ENCODE results near the gene EPHB4. TPM values are rescaled to one million over a fixed set of nuclear protein-coding genes. Genes with fewer than 3 reads are reported as not detected.

EPHB4 gene
- total and polyA plus RNA-seq, 2 of the 4 experiments (the other 2 are of a cell fraction), result 34.5 to 36.4 TPM

GRCh38 chr7:100759357-100760171 lies 67.8 kb downstream of the EPHB4 start:
- H3K14ac ChIP-seq (replicated peaks; ENCODE audit: low read depth, low read length), result no peak overlapping the region
- intact Hi-C loops (cut with micrococcal nuclease), result no loop called here
- H2BK15ac ChIP-seq (ENCODE audit: low read depth, low read length), result no peak overlapping the region
- no peak overlapping the region for H3K56ac ChIP-seq (ENCODE audit: extremely low read depth, insufficient read depth, low read length)
- H3K23ac ChIP-seq (ENCODE audit: low read depth, low read length), result no peak overlapping the region
- dilution Hi-C loops (cut with HindIII; ENCODE audit: low sequenced_read_pairs, unreplicated experiment), result no loop called here
- H3K36me3 ChIP-seq (ENCODE audit: control insufficient read depth, insufficient read depth, low read length), result no peaks in the 10 kb centered on the region
- H2AK9ac ChIP-seq (replicated peaks; ENCODE audit: low read depth, low read length, poor library complexity), result no peak overlapping the region
- no peaks in the 10 kb centered on the region for H3K9me1 ChIP-seq (ENCODE audit: insufficient read depth, low read length)
- no peak overlapping the region for H3K4me3 ChIP-seq (ENCODE audit: insufficient read depth, low read depth, low read length)
- H3K9ac ChIP-seq (ENCODE audit: low read depth, low read length), result no peak overlapping the region
- no peak overlapping the region for H2BK20ac ChIP-seq (ENCODE audit: low read depth, low read length)
- H3K4ac ChIP-seq (ENCODE audit: low read depth, low read length), result no peak overlapping the region
- no peak overlapping the region for H2AK5ac ChIP-seq (ENCODE audit: low read depth, low read length)
- no peak overlapping the region for H3K18ac ChIP-seq (ENCODE audit: low read depth, low read length)
- H4K8ac ChIP-seq (ENCODE audit: low read depth in 2 of 2, low read length in 2 of 2), result no peak overlapping the region
- H3K4me1 ChIP-seq (ENCODE audit: control insufficient read depth, insufficient read depth, low read length), result no peaks in the 10 kb centered on the region
- H2AFZ ChIP-seq (replicated peaks; ENCODE audit: low read length, poor library complexity), result no peak overlapping the region
- in situ Hi-C loops (cut with MboI; ENCODE audit: low sequenced_read_pairs), result no loop called here
- peaks cover 41% of the 10 kb centered on the region for H3K27me3 ChIP-seq (ENCODE audit: control insufficient read depth, insufficient read depth, low read length)
- WGBS, 2 experiments (ENCODE audit: extremely low coverage in 2 of 2, insufficient read length in 1 of 2), result 90% methylated on average over 4 of the region's 19 CpGs; no CpG with 5 or more reads in 1 of the 2 experiments
- no peak overlapping the region for H4K91ac ChIP-seq (ENCODE audit: insufficient read depth, low read depth, low read length)
- no peak overlapping the region for H2BK5ac ChIP-seq (ENCODE audit: low read depth, low read length, poor library complexity, severe bottlenecking)
- H3K9me3 ChIP-seq (ENCODE audit: control insufficient read depth, insufficient read depth, low read length), result no peaks in the 10 kb centered on the region
- no TSS peak for BruUV-seq (replicated peaks)
- CTCF ChIA-PET, result no interaction called here
- POLR2A ChIA-PET (ENCODE audit: unreplicated experiment), result no interaction called here
- no peak overlapping the region for H3K27ac ChIP-seq (ENCODE audit: insufficient read depth, low read length)
- DNase-seq, result no peak
- no peaks in the 10 kb centered on the region for H3K79me1 ChIP-seq (ENCODE audit: low read depth in 1 of 2, low read length in 2 of 2)
- H4K20me1 ChIP-seq (ENCODE audit: insufficient read depth, low read length), result no peaks in the 10 kb centered on the region
- no peak overlapping the region for H2BK120ac ChIP-seq (ENCODE audit: low read depth, low read length)
- TF ChIP-seq CHD1 (IDR thresholded peaks at IDR 0.05; ENCODE audit: low read depth, low read length) (no peak), SMC3 (IDR thresholded peaks at IDR 0.05; ENCODE audit: low read depth, low read length) (no peak), BHLHE40 (IDR thresholded peaks at IDR 0.05; ENCODE audit: low read depth, low read length) (no peak), FOS (IDR thresholded peaks at IDR 0.05; ENCODE audit: low read depth, low read length) (no peak), NFE2L2 (IDR thresholded peaks at IDR 0.05; ENCODE audit: low read depth, low read length) (no peak), CTCF (conservative IDR thresholded peaks at IDR 0.05; ENCODE audit: low read depth, low read length) (no peak)
- no peak overlapping the region for H4K5ac ChIP-seq (ENCODE audit: low read depth, low read length)
- no peak for ATAC-seq (ENCODE audit: low read depth)
- H3K4me2 ChIP-seq (ENCODE audit: low read depth, low read length), result no peak overlapping the region

All from IMR-90 (cell line).